GM18508 (cell line): ENCODE data around the gene PTPRD.
"Not testable (repeated sequence)": the region's sequence is repeated elsewhere in the genome, so short reads cannot be mapped to it uniquely, and the experiment has no call there.

Source experiments
- ATAC-seq: cut with Tn5 transposase; IDR thresholded peaks from one replicate; pipeline ENCODE4 v1.9.1; 2021; ENCODE audit warnings: moderate number of reproducible peaks; ENCODE audit not compliant: insufficient read depth, unreplicated experiment

Gene PTPRD

GRCh38 chr9:9998491-9999287, 614.1 kb downstream of the PTPRD start:
- no peak for ATAC-seq

- no peak for ATAC-seq
Observed at GRCh38 chr9:9997585-9997984, 615.2 kb downstream of the PTPRD start.

GRCh38 chr9:9996259-9996658, 616.5 kb downstream of the PTPRD start:
- no peak for ATAC-seq

- ATAC-seq, result no peak
Observed at GRCh38 chr9:9992936-9993335, 619.9 kb downstream of the PTPRD start.

GRCh38 chr9:9973062-9973461, 639.7 kb downstream of the PTPRD start:
- ATAC-seq, result no peak

- ATAC-seq, result no peak
Observed at GRCh38 chr9:9970514-9970913, 642.3 kb downstream of the PTPRD start.

GRCh38 chr9:9963841-9964240, 649.0 kb downstream of the PTPRD start:
- ATAC-seq, result no peak

GRCh38 chr9:9961934-9962333, 650.9 kb downstream of the PTPRD start:
- no peak for ATAC-seq

GRCh38 chr9:9961487-9961886, 651.3 kb downstream of the PTPRD start:
- no peak for ATAC-seq

GRCh38 chr9:9951556-9952160, 661.1 kb downstream of the PTPRD start:
- ATAC-seq, result no peak

GRCh38 chr9:9950813-9951212, 662.0 kb downstream of the PTPRD start:
- ATAC-seq, result no peak

- ATAC-seq, result no peak
Observed at GRCh38 chr9:9949978-9950377, 662.8 kb downstream of the PTPRD start.

GRCh38 chr9:9949368-9949767, 663.4 kb downstream of the PTPRD start:
- ATAC-seq, result no peak

GRCh38 chr9:9945966-9946365, 666.8 kb downstream of the PTPRD start:
- no peak for ATAC-seq

- ATAC-seq, result peak; percentile 70
Observed at GRCh38 chr9:9942764-9943424, 669.9 kb downstream of the PTPRD start.

GRCh38 chr9:9938432-9938831, 674.4 kb downstream of the PTPRD start:
- no peak for ATAC-seq

GRCh38 chr9:9931464-9931863, 681.3 kb downstream of the PTPRD start:
- ATAC-seq, result not testable (repeated sequence)

GRCh38 chr9:9924376-9924775, 688.4 kb downstream of the PTPRD start:
- ATAC-seq, result no peak

GRCh38 chr9:9921805-9922204, 691.0 kb downstream of the PTPRD start:
- ATAC-seq, result no peak

GRCh38 chr9:9920425-9921060, 692.3 kb downstream of the PTPRD start:
- ATAC-seq, result no peak

- ATAC-seq, result no peak
Observed at GRCh38 chr9:9919174-9919775, 693.5 kb downstream of the PTPRD start.
